ENCODE measurements around the gene TNFRSF13B.
"Not testable (repeated sequence)": the region's sequence is repeated elsewhere in the genome, so short reads cannot be mapped to it uniquely, and the experiment has no call there.

The TNFRSF13B gene

GRCh38 chr17:16906680-16907079 lies 65.2 kb downstream of the TNFRSF13B start:
- no peak for DNase-seq

- DNase-seq = no peak
Observed at GRCh38 chr17:16905593-16906191, 66.2 kb downstream of the TNFRSF13B start.

GRCh38 chr17:16903070-16903469 lies 68.8 kb downstream of the TNFRSF13B start:
- DNase-seq = not testable (repeated sequence)

- no peak for DNase-seq
Observed at GRCh38 chr17:16900288-16900882, 71.5 kb downstream of the TNFRSF13B start.

- DNase-seq = not testable (repeated sequence)
Observed at GRCh38 chr17:16897211-16897896, 74.6 kb downstream of the TNFRSF13B start.

GRCh38 chr17:16896235-16896634 lies 75.7 kb downstream of the TNFRSF13B start:
- not testable (repeated sequence) for DNase-seq

GRCh38 chr17:16893527-16893926 lies 78.4 kb downstream of the TNFRSF13B start:
- DNase-seq = not testable (repeated sequence)

GRCh38 chr17:16892876-16893454 lies 79.0 kb downstream of the TNFRSF13B start:
- not testable (repeated sequence) for DNase-seq

- no peak for DNase-seq
Observed at GRCh38 chr17:16889088-16889465, 82.8 kb downstream of the TNFRSF13B start.

All from stimulated activated CD8-positive, alpha-beta memory T cell treated with anti-CD3 and anti-CD28 coated beads, Interleukin-4, amount 100 ng/mL, for 48 hours (primary cell).